ENCODE measurements around the gene VPS72.

Gene VPS72

GRCh38 chr1:151143986-151144385, 46.0 kb downstream of the VPS72 start:
- DNase-seq: no peak

DNA sequence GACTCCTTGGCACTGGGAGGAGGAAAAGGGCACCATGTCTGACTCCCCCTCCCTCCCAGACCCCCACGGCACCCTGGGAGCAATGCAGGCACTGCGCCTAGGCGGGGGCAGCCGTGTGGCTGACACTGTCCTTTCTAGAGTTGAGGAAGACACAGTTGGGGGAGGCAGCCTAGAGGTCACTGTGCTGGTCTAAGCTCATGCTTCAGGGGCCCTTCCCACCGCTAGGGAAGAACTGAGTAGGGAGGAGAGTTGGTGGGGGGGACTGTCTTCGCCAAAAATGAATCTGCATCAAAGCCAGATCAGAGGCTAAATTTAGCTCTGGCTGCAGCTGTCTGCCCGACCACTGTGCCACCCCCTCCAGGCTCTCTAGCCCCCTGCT, 47.0 kb downstream of the VPS72 start:
- DNase-seq: no peak

DNA sequence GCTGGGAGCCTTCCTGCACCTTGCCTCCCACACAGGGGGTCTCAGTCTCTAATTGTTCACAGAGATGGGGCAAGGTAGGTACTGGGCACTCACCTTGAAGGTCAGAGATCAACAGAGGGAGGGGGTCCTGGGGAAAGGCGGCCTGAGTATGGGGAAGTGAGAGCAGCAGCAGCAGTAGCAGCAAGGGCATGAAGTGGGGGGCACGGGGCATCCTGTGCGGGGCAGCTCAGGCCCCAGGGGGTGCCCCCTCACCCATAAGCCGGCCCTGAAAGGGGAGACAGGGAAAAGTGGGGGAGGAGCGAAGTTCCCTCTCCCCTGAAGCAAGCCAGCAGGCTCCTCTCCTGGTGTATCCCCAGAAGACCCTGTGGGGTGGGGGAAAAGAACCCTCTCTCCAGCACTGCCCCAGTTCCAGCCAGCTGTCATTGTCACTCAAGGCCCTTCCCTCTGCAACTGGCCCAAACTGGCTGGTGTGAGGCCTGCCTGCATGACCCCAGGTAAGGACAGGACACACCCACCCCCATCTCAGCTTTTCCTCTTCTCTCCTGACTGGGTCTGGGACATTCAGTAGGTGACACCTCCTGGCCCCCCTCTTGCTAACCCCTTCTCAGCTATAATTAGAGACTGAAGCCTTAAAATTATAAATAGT, 47.5 kb downstream of the VPS72 start:
- no peak for DNase-seq

- DNase-seq: no peak
Measured at GRCh38 chr1:151137789-151138188, 52.2 kb downstream of the VPS72 start.

DNA sequence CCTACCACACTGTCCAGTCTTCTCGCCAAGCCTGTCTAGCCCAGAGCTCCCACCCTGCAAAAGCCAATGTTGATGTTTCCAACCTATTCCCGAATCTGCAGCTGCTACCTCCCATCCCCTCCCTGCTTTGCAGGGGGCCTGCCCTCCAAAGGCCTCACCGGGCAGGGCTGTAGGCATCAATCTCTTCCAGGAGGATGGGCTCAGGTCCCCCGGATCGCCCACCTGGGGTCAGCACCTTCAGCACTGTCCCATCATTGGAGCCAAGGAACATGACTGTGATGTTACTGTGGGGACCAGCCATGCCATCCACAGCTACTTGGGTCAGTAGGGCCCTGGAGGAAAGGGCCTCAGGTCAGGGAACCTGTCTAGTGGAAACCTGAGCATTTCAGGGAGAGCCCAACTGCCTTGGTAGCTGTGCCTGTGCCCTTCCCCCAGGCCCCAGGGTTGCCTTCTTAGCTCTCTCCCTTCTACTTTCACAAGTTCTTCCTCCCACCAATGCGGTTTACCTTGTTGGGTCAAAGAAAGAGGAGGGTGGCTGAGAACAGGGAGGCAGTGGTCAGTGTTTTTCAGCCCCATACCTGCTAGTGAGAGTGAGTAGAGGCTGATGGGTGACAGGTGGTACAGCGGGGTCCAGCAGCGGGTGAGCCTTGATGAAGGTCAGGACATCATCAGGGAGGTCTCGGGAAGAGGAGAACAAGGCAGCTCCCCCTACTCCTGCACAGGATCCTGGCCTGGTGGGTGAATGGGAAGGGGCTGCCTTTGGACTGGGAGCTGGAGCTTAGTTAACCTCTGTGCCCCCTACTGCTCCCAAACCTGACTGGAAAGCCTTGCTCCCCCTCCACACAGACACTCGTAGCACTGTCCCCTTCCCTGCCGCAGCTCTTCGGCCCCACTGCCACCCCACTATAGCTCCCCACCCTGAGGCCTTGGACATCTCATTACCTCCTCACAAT, 54.3 kb downstream of the VPS72 start:
- no peak for DNase-seq

GRCh38 chr1:151134991-151135390, 55.0 kb downstream of the VPS72 start:
- DNase-seq: no peak

GRCh38 chr1:151134396-151134795, 55.6 kb downstream of the VPS72 start:
- DNase-seq: no peak

- DNase-seq: no peak
Measured at GRCh38 chr1:151133018-151133806, 56.8 kb downstream of the VPS72 start.

- DNase-seq: no peak
Measured at GRCh38 chr1:151132335-151133017, 57.5 kb downstream of the VPS72 start.

GRCh38 chr1:151131701-151132334, 58.2 kb downstream of the VPS72 start:
- DNase-seq: no peak

- peak; percentile 88 for DNase-seq
Measured at GRCh38 chr1:151130987-151131586, 58.9 kb downstream of the VPS72 start.

- no peak for DNase-seq
Measured at GRCh38 chr1:151128800-151129199, 61.2 kb downstream of the VPS72 start.
